ENCODE results near the gene SHISA9. TPM values are rescaled to one million over a fixed set of nuclear protein-coding genes. Genes with fewer than 3 reads are reported as not detected.

Gene SHISA9
- total RNA-seq, 1 experiment from 2014 or later = not detected

GRCh38 chr16:13061691-13062090 lies 160.3 kb downstream of the SHISA9 start:
- BruUV-seq (replicated peaks) = no TSS peak
- H4K20me1 ChIP-seq (ENCODE audit: low read length) = no peaks in the 10 kb centered on the region

GRCh38 chr16:13062219-13062618 lies 160.8 kb downstream of the SHISA9 start:
- POLR2A ChIA-PET (ENCODE audit: unreplicated experiment) = no interaction called here
- H3K27me3 ChIP-seq (ENCODE audit: low read length) = peaks cover 5% of the 10 kb centered on the region; the same call in 1 of the 2 replicates

More at GRCh38 chr16:13061691-13062090, 160.3 kb downstream of the SHISA9 start:
- Histone ChIP-seq H3K9ac (ENCODE audit: low read length) (no peak overlapping the region), H3K4me1 (ENCODE audit: insufficient read depth, low read length) (no peaks in the 10 kb centered on the region), H3K9me2 (replicated peaks; ENCODE audit: low read length) (no peaks in the 10 kb centered on the region), H3F3A (ENCODE audit: low read length, unreplicated experiment) (no peaks in the 10 kb centered on the region), H3K27ac (ENCODE audit: low read length) (no peak overlapping the region), H3K4me2 (ENCODE audit: low read length) (no peak overlapping the region), H2AFZ (ENCODE audit: low read length) (no peak overlapping the region), H3K9me3 (ENCODE audit: low read length) (no peaks in the 10 kb centered on the region), H3K36me3 (ENCODE audit: low read depth, low read length) (no peaks in the 10 kb centered on the region), H3K4me3 (ENCODE audit: low read length) (no peak overlapping the region), H3K79me2 (ENCODE audit: low read length) (no peaks in the 10 kb centered on the region), H3K27me3 (ENCODE audit: low read length) (peaks cover 5% of the 10 kb centered on the region; the same call in 1 of the 2 replicates)
- ATAC-seq = no peak
- ChIA-PET CTCF (no interaction called here), POLR2A (ENCODE audit: unreplicated experiment) (no interaction called here)
- intact Hi-C loops (cut with micrococcal nuclease) = no loop called here
- TF ChIP-seq CTCF (conservative IDR thresholded peaks at IDR 0.05; ENCODE audit: low read depth, low read length) (no peak), EZH2 (IDR thresholded peaks at IDR 0.05; ENCODE audit: low read length, unreplicated experiment) (no peak), EZH2phosphoT487 (IDR thresholded peaks at IDR 0.05; ENCODE audit: borderline replicate concordance, low read length) (no peak)
- DNase-seq = no peak

More at GRCh38 chr16:13062219-13062618, 160.8 kb downstream of the SHISA9 start:
- Histone ChIP-seq H4K20me1 (ENCODE audit: low read length) (no peaks in the 10 kb centered on the region), H3K4me3 (ENCODE audit: low read length) (no peak overlapping the region), H3K79me2 (ENCODE audit: low read length) (no peaks in the 10 kb centered on the region), H3K4me1 (ENCODE audit: insufficient read depth, low read length) (no peaks in the 10 kb centered on the region), H3K36me3 (ENCODE audit: low read depth, low read length) (no peaks in the 10 kb centered on the region), H3K27ac (ENCODE audit: low read length) (no peak overlapping the region), H3K4me2 (ENCODE audit: low read length) (no peak overlapping the region), H2AFZ (ENCODE audit: low read length) (no peak overlapping the region), H3K9me2 (replicated peaks; ENCODE audit: low read length) (no peaks in the 10 kb centered on the region), H3K9ac (ENCODE audit: low read length) (no peak overlapping the region), H3F3A (ENCODE audit: low read length, unreplicated experiment) (no peaks in the 10 kb centered on the region), H3K9me3 (ENCODE audit: low read length) (no peaks in the 10 kb centered on the region)
- no peak for ATAC-seq
- no peak for DNase-seq
- CTCF ChIA-PET = no interaction called here
- BruUV-seq (replicated peaks) = no TSS peak
- intact Hi-C loops (cut with micrococcal nuclease) = no loop called here
- no peak for TF ChIP-seq EZH2 (IDR thresholded peaks at IDR 0.05; ENCODE audit: low read length, unreplicated experiment)
- no peak for TF ChIP-seq CTCF (conservative IDR thresholded peaks at IDR 0.05; ENCODE audit: low read depth, low read length)
- TF ChIP-seq EZH2phosphoT487 (IDR thresholded peaks at IDR 0.05; ENCODE audit: borderline replicate concordance, low read length) = no peak
